ENCODE measurements around the gene PKMYT1.

Gene PKMYT1

GRCh38 chr16:2992383-2993081 lies 12.3 kb upstream of the PKMYT1 start:
- no peak for DNase-seq

GRCh38 chr16:2991566-2992261 lies 11.5 kb upstream of the PKMYT1 start:
- no peak for DNase-seq

GRCh38 chr16:2990891-2991290 lies 10.6 kb upstream of the PKMYT1 start:
- DNase-seq = no peak

- DNase-seq = no peak
Measured at GRCh38 chr16:2988590-2989099, 8.4 kb upstream of the PKMYT1 start.

GRCh38 chr16:2987833-2988232 lies 7.6 kb upstream of the PKMYT1 start:
- no peak for DNase-seq

- DNase-seq = no peak
Measured at GRCh38 chr16:2987286-2987685, 7.0 kb upstream of the PKMYT1 start.

GRCh38 chr16:2986623-2987188 lies 6.5 kb upstream of the PKMYT1 start:
- DNase-seq = no peak

GRCh38 chr16:2985893-2986355 lies 5.7 kb upstream of the PKMYT1 start:
- DNase-seq = no peak

- no peak for DNase-seq
Measured at GRCh38 chr16:2985462-2985861, 5.2 kb upstream of the PKMYT1 start.

- peak; percentile 45 for DNase-seq
Measured at GRCh38 chr16:2983706-2984136, 3.5 kb upstream of the PKMYT1 start.

GRCh38 chr16:2982402-2982801 lies 2.2 kb upstream of the PKMYT1 start:
- DNase-seq = no peak

GRCh38 chr16:2981899-2982250 lies 1.6 kb upstream of the PKMYT1 start:
- no peak for DNase-seq

GRCh38 chr16:2981177-2981898 lies 1.1 kb upstream of the PKMYT1 start:
- DNase-seq = no peak

- no peak for DNase-seq
Measured at GRCh38 chr16:2979669-2980226, 498 bp downstream of the PKMYT1 start.

GRCh38 chr16:2977440-2977839 lies 2.8 kb downstream of the PKMYT1 start:
- peak; percentile 82 for DNase-seq

GRCh38 chr16:2976673-2977072 lies 3.6 kb downstream of the PKMYT1 start:
- no peak for DNase-seq

- no peak for DNase-seq
Measured at GRCh38 chr16:2976201-2976600, 4.0 kb downstream of the PKMYT1 start.

GRCh38 chr16:2975161-2975795 lies 5.0 kb downstream of the PKMYT1 start:
- DNase-seq = no peak

- no peak for DNase-seq
Measured at GRCh38 chr16:2974319-2975056, 5.8 kb downstream of the PKMYT1 start.

GRCh38 chr16:2973605-2974318 lies 6.5 kb downstream of the PKMYT1 start:
- DNase-seq = no peak

GRCh38 chr16:2973093-2973492 lies 7.2 kb downstream of the PKMYT1 start:
- no peak for DNase-seq

Data from NCI-H1105 treated with DMSO at 0.1 percent for 48 hours (cell line).